Iris pigment epithelial cell (primary cell): Measurements from ENCODE around the gene SPATA6L.

Source experiments
- DNase-seq: peaks from one replicate; pipeline ENCODE4 v3.0.0-alpha.2; 2011; ENCODE audit warnings: low read depth

SPATA6L gene

GRCh38 chr9:4583001-4583400 lies 83.3 kb downstream of the SPATA6L start:
- no peak for DNase-seq

GRCh38 chr9:4581861-4582565 lies 84.3 kb downstream of the SPATA6L start:
- no peak for DNase-seq

DNA sequence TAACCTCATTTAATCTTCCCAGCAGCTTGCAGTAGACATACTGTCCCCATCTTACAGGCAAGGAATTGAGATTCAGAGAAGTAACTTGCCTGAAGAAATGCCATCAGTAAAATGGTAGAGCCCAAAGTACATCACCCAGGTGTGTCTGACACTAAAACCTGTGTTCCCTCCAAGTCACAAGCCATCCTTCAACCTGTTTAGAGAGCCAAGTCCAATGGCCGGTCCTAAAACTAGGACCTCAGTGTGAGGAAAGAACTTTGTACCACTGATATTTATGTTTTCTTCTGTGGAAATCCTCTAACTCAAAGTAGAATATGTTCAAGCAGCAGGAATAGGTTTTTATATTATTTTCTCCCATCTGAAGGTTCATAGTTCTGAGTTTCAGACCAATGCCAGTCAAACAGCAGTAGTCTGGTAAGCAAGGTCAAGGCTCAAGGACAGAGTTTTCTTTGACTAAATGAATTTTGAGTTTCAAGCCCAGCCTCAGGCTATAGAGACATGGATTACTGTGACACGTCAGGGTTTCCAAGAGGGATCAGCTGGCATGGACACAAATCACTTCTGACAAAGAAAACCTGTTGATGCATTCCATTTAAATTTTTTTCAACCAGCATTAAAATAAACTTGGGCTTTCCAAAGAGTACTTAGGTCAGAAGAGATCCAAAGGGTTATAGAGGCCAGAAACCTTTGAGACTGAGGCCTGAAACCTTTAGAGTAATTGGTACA lies 85.1 kb downstream of the SPATA6L start:
- no peak for DNase-seq

- no peak for DNase-seq
Observed at GRCh38 chr9:4579001-4579400, 87.3 kb downstream of the SPATA6L start.

DNA sequence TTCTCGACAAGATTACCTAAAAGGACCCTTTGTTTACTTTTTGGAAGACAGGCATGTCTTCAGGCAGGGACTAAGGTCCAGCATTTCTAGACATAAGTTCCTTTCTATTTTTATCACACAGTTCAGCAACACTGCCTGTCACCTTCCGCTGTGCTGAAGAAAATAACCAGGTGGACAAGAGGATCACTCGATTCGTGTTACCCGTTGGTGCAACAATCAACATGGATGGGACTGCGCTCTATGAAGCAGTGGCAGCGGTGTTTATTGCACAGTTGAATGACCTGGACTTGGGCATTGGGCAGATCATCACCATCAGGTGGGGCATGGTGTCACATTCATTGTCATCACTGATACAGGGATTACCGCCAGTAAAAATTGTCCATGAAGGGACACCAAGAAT lies 89.8 kb downstream of the SPATA6L start:
- DNase-seq, result no peak

DNA sequence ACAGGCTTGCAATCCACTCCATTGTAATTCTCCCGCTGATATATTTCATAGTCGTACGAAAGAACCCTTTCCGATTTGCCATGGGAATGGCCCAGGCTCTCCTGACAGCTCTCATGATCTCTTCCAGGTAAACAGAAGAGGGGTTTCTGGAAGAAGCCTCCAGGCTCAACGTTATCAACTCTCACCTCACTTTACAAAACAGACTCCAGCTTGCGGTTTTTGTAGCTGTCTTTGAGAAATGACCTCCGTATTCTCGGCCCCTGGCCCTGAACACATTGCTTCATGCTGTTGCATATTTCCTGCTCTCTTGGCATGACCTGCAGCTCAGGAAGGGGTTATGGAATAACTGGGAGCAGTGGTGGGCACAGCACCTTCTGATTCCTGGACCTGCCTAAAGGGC lies 90.3 kb downstream of the SPATA6L start:
- DNase-seq, result no peak

- DNase-seq, result no peak
Observed at GRCh38 chr9:4574657-4575243, 91.5 kb downstream of the SPATA6L start.

DNA sequence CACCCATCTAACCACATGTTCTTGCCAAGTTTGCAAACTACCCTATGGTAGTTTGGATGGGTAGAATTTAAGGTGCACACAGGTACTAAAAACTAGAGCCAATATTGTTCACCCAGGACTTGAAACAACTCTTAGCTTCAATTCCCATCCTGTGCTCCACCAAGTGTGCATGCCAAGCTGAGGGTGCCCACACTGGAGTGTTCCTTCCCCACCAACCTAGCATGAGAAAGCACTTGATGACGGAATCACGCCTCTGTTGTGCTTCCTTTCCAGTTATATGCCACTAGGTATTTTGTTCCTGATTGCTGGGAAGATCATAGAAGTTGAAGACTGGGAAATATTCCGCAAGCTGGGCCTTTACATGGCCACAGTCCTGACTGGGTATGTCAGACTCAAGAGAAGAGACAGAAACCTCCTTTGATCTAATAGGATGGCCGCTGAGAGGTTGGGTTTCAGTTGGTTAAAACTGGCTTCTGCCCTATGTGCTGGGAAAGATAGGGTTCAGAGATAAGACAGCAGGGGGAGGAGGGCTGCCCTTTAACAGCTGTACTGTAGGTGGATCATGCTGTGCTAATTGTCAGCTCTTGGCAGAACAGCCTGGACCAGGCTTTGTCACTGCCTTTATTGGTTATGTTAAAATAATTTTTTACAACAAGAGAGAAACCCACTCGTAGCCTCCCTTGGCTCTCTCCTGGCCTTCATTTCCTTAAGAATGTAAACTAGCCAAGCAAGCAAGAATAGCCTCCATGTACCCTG lies 92.5 kb downstream of the SPATA6L start:
- DNase-seq, result no peak

- DNase-seq, result no peak
Observed at GRCh38 chr9:4573176-4573575, 93.1 kb downstream of the SPATA6L start.

- DNase-seq, result no peak
Observed at GRCh38 chr9:4572184-4572826, 94.0 kb downstream of the SPATA6L start.

- peak; percentile 11 for DNase-seq
Observed at GRCh38 chr9:4569101-4569500, 97.2 kb downstream of the SPATA6L start.

- DNase-seq, result no peak
Observed at GRCh38 chr9:4567601-4568000, 98.7 kb downstream of the SPATA6L start.

- DNase-seq, result no peak
Observed at GRCh38 chr9:4566806-4567205, 99.5 kb downstream of the SPATA6L start.

GRCh38 chr9:4563105-4563504 lies 103.2 kb downstream of the SPATA6L start:
- no peak for DNase-seq

- no peak for DNase-seq
Observed at GRCh38 chr9:4559261-4560182, 106.8 kb downstream of the SPATA6L start.

GRCh38 chr9:4558371-4558998 lies 107.8 kb downstream of the SPATA6L start:
- DNase-seq, result no peak

- DNase-seq, result peak; percentile 58
Observed at GRCh38 chr9:4555236-4555635, 111.0 kb downstream of the SPATA6L start.

- peak; percentile 56 for DNase-seq
Observed at GRCh38 chr9:4553951-4554381, 112.3 kb downstream of the SPATA6L start.

DNA sequence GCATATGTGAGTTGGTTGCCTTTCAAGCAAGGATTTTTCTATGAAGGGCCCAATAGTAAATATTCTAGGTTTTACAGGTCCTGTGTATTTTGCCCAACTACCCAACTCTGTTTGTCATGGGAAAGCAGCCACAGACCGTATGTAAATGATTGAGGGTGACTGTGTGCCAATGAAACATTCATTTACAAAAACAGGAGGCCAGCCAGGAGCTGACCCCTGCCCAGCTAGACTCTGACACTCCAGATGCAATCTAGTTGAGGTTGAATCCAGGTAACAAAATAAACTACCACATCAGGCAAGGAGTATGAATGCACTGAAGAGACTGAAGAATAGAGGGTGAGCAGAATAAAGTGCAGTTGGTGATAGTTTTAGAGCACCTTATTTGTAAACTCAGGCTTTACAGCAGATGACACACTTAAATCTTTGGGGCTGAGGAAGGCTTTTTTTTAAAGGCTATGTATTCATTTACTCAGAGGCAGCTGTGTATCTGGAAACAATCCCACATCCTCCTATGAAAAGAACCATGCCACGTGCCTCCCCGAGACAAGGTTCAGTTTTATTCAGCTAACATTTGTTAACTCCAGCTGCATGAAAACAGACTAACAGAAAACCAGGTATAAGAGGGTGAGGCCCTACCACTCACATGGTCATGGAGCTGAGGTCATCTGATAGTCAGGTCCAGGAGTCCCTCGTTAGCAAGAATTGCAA lies 115.3 kb downstream of the SPATA6L start:
- no peak for DNase-seq
